DOHH2 (cell line): ENCODE data around the gene KRTAP10-3.

ENCODE experiments used
- H3F3A ChIP-seq: fragments of 200-600 bp; sonication (generic), shearing (Covaris generic); 2 replicates; pipeline ENCODE4 v1.6.0; 2016; ENCODE audit warnings: antibody characterized with exemption, mild to moderate bottlenecking; ENCODE audit not compliant: control insufficient read depth, insufficient read depth
- H3K27ac ChIP-seq: fragments of 200-600 bp; sonication (generic); 2 replicates; pipeline ENCODE4 v1.5.1; 2014; ENCODE audit warnings: low read depth, mild to moderate bottlenecking, low read length, moderate library complexity
- H3K27me3 ChIP-seq: fragments of 200-600 bp; sonication (generic); 2 replicates; pipeline ENCODE4 v1.6.1; 2014; ENCODE audit warnings: mild to moderate bottlenecking, low read length, mixed read lengths; ENCODE audit not compliant: control insufficient read depth
- H3K36me3 ChIP-seq: fragments of 200-600 bp; sonication (generic); 2 replicates; pipeline ENCODE4 v1.6.1; 2014; ENCODE audit warnings: mild to moderate bottlenecking, low read length, moderate library complexity, mixed read lengths; ENCODE audit not compliant: control insufficient read depth
- H3K4me1 ChIP-seq: fragments of 200-600 bp; sonication (generic); 2 replicates; pipeline ENCODE4 v1.6.1; 2014; ENCODE audit warnings: mild to moderate bottlenecking, low read length, mixed read lengths; ENCODE audit not compliant: control insufficient read depth
- H3K4me2 ChIP-seq: fragments of 200-600 bp; sonication (generic); 2 replicates; pipeline ENCODE4 v1.6.0; 2014; ENCODE audit warnings: mild to moderate bottlenecking, low read length, moderate library complexity
- H3K4me3 ChIP-seq: fragments of 200-600 bp; sonication (generic); 2 replicates; pipeline ENCODE4 v1.5.1; 2014; ENCODE audit warnings: mild to moderate bottlenecking, low read length, mixed read lengths
- H3K79me2 ChIP-seq: fragments of 200-600 bp; sonication (generic); 2 replicates; pipeline ENCODE4 v1.6.1; 2014; ENCODE audit warnings: mild to moderate bottlenecking, low read length, mixed read lengths; ENCODE audit not compliant: control insufficient read depth
- H3K9me2 ChIP-seq: fragments of 200-600 bp; sonication (generic); replicated peaks from 2 replicates; pipeline ENCODE4 v1.6.1; 2014; ENCODE audit warnings: mild to moderate bottlenecking, low read length, mixed read lengths; ENCODE audit not compliant: control insufficient read depth
- H3K9me3 ChIP-seq: fragments of 200-600 bp; sonication (generic); 2 replicates; pipeline ENCODE4 v1.6.1; 2014; ENCODE audit warnings: antibody characterized with exemption, low read length, mixed read lengths; ENCODE audit not compliant: control insufficient read depth, insufficient read depth
- H4K20me1 ChIP-seq: fragments of 200-600 bp; sonication (generic); 2 replicates; pipeline ENCODE4 v1.6.0; 2014; ENCODE audit warnings: low read depth, mild to moderate bottlenecking, antibody characterized with exemption, low read length, moderate library complexity; ENCODE audit not compliant: control insufficient read depth, insufficient read depth
- CTCF ChIP-seq: fragments of 200-600 bp; sonication (generic); IDR thresholded peaks from one replicate; pipeline ENCODE4 v1.5.1; 2014; ENCODE audit warnings: antibody characterized with exemption, mild to moderate bottlenecking, low read depth, low read length; ENCODE audit not compliant: poor library complexity, severe bottlenecking
- EZH2phosphoT487 ChIP-seq: fragments of 200-600 bp; sonication (generic); IDR thresholded peaks from 2 replicates; pipeline ENCODE4 v1.6.1; 2017; ENCODE audit warnings: borderline replicate concordance, mild to moderate bottlenecking, antibody characterized with exemption, low read length, moderate library complexity, mixed read lengths

The KRTAP10-3 gene

GRCh38 chr21:44557491-44558328, 885 bp downstream of the KRTAP10-3 start:
- Histone ChIP-seq H4K20me1 (no peaks in the 10 kb centered on the region), H3K4me1 (no peaks in the 10 kb centered on the region), H3K36me3 (no peaks in the 10 kb centered on the region), H3K79me2 (no peaks in the 10 kb centered on the region), H3K4me3 (no peak overlapping the region), H3K9me3 (no peaks in the 10 kb centered on the region), H3K27ac (no peak overlapping the region), H3K4me2 (no peak overlapping the region), H3K27me3 (peaks cover 6% of the 10 kb centered on the region; the same call in 1 of the 2 replicates), H3F3A (no peaks in the 10 kb centered on the region), H3K9me2 (no peaks in the 10 kb centered on the region)
- no peak for TF ChIP-seq EZH2phosphoT487
- TF ChIP-seq CTCF: no peak

GRCh38 chr21:44556879-44557278, 1.7 kb downstream of the KRTAP10-3 start:
- Histone ChIP-seq H3K4me2 (no peak overlapping the region), H4K20me1 (no peaks in the 10 kb centered on the region), H3K79me2 (no peaks in the 10 kb centered on the region), H3K27me3 (peaks cover 6% of the 10 kb centered on the region; the same call in 1 of the 2 replicates), H3K9me2 (no peaks in the 10 kb centered on the region), H3K9me3 (no peaks in the 10 kb centered on the region), H3K4me3 (no peak overlapping the region), H3K4me1 (no peaks in the 10 kb centered on the region), H3K27ac (no peak overlapping the region), H3K36me3 (no peaks in the 10 kb centered on the region), H3F3A (no peaks in the 10 kb centered on the region)
- TF ChIP-seq EZH2phosphoT487 (no peak), CTCF (no peak)

- Histone ChIP-seq H3K27me3 (peaks cover 6% of the 10 kb centered on the region; the same call in 1 of the 2 replicates), H3K36me3 (no peaks in the 10 kb centered on the region), H3F3A (no peaks in the 10 kb centered on the region), H3K9me2 (no peaks in the 10 kb centered on the region), H3K4me2 (no peak overlapping the region), H3K4me1 (no peaks in the 10 kb centered on the region), H4K20me1 (no peaks in the 10 kb centered on the region), H3K79me2 (no peaks in the 10 kb centered on the region), H3K27ac (no peak overlapping the region), H3K4me3 (no peak overlapping the region), H3K9me3 (no peaks in the 10 kb centered on the region)
- TF ChIP-seq EZH2phosphoT487 (no peak), CTCF (no peak)
Observed at GRCh38 chr21:44555200-44555875, 3.3 kb downstream of the KRTAP10-3 start.
